GM19043 (cell line): ENCODE measurements around the gene SLC5A4.
"Not testable (repeated sequence)": the region's sequence is repeated elsewhere in the genome, so short reads cannot be mapped to it uniquely, and the experiment has no call there.

ENCODE experiments used
- ATAC-seq: cut with Tn5 transposase; IDR thresholded peaks from one replicate; pipeline ENCODE4 v1.9.1; 2021; ENCODE audit warnings: low read depth; ENCODE audit not compliant: unreplicated experiment

SLC5A4 gene

DNA sequence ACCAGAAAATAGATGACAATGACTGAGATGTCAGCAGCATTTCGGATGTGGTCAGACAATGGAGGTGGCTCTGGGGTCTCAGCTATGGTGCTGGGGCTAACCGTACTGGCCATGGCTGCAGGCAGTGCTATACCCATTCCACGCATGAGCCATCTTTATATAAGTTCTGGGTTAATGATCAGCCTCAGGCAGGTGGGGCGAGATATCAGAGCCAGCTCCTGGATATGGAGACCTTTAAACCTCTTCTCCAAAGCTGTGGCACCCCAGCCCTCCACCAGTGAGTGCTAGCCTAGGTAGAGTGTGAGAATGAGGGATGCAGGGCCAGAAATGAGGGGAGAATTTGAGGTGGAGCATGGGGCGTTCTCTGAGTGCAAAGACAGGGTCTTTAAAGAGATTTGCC, at the start of gene SLC5A4:
SLC5A4 (minus strand) TSS at position 131 of the 400 bp plus-strand sequence; CDS start at position 113, 18 bp downstream.
- no peak for ATAC-seq

DNA sequence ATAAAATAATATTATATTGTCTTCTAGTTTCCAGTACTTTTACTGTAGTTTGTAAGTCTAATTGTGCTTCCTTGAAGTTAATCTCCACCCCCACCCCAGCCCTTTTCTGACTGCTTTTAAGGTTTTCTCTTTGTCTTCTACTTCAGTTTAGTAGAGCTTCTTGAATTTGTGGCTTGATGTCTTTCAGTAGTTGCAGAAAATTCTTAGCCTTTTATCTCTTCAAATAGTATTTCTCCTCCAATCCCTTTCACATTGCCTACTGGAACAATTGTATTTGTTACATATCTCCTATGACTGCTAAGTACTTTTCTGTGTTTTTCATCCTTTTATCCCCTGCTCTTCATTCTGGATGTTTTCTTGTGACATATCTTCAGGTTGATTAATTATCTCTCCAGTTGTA, 38.8 kb upstream of the SLC5A4 start:
- ATAC-seq = not testable (repeated sequence)

DNA sequence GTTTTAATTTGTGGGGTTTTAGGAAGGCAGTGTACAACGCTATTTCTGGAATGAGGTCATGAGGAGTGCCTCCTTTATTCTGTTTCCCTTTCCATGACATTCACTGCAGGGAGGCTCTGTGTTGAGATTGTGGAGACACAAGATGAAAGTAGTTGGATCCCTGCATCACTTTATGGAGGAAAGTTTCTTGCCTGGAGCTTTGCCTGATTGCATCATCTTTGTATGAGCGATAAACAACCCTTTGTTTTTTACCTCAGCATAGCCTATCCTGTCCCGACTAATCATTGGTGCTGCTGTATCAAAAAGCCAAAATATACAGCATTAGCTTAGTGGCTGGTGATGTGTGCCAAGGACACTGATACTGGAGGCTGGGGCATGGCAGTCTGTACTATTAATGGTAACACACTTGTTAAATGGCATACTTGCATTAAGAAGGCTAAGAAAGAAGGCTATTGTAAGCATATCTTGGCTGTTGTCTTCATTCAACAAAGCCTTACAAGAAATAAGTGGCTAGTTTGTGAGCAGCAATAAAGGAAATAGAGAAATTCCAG, 31.2 kb upstream of the SLC5A4 start:
- ATAC-seq = no peak

DNA sequence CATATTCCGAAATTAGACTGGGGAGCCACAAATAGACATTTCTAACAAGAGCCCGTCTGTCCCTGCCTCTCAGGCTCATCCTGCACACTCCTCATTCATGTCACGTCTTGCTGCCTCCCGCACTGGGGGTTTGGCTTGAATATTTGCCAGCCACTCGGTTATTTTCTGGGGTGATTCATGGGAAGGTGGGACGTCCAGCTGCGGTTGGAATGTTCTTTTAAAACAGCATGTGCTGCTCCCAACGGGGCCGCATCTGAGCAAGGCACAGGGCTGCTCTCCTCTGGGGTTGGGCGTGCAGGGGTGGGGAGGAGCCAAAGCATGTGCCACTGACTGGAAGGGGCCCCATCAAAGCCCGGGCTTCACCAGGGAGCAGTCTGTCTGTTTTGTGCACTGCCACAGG, 25.9 kb upstream of the SLC5A4 start:
- ATAC-seq = no peak

DNA sequence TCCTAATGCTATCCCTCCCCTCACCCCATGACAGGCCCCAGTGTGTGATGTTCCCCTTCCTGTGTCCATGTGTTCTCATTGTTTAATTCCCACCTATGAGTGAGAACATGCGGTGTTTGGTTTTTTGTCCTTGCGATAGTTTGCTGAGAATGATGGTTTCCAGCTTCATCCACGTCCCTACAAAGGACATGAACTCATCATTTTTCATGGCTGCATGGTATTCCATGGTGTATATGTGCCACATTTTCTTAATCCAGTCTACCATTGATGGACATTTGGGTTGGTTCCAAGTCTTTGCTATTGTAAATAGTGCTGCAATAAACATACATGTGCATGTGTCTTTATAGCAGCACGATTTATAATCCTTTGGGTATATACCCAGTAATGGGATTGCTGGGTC, 20.2 kb upstream of the SLC5A4 start:
- not testable (repeated sequence) for ATAC-seq

DNA sequence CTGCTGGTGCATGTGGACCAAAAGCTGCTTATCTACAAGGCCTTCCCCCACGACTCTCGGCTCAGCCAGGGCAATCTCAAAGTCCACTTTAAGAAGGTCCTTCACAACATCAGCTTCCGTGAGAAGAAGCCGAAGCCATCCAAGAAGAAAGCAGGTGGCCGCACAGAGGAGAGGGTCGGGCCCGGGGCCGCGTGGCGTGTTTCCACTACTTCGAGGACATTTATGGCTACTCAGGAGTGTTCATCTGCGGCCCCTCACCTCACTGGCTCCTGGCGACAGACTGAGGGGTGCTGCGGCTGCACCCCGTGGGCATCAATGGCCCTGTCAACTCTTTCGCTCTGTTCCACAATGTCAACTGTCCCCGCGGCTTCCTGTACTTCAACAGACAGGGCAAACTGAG, 16.2 kb upstream of the SLC5A4 start:
- ATAC-seq = no peak

DNA sequence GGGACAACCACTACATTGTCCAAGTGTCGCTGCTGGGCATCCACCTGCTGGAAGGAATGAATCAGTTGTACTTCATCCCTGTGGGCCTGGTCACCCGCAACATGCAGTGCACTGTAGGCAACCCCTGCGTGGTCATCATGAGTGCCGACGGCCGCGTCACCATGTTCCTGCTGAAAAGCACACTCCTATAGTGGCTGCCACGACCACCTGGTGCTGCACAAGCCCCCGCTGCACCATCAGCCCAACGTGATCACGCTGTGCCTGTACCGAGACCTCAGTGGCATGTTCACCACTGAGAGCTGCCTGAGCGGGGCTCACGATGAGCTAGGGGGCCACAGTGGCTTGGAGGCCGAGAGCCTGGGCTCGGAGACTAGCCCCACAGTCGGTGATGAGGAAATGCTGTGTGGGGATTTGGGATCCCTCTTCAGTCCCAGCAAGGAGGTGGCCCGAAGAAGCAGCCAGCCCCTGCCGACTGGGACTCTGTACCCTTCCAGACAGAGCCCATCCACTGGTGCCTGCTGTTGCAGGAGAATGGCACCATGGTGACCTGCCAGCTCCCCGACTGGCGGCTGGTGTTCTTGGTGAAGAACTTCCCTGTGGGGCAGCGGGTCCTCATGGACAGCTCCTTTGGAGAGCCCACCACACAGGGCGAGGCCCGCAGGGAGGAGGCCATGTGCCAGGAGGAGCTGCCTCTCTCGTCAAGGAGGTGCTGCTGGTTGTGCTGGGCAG, 15.7 kb upstream of the SLC5A4 start:
- ATAC-seq = no peak

DNA sequence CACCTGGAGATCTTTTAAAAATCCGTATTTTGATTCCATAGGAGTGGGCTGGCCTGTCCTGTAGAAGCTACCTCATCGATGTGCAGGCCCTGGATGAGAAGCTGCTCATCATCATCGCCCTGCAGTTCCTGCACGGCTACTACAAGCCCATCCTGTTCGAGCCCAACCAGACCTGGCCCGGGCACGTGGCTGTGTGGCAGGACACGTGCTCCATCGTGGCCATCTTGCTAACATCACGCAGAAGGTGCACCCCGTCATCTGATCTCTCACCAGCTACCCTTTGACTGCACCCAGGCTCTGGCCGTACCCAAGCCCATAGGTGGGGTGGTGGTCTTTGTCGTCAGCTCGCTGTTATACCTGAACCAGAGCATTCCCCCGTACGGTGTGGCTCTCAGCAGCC, 14.2 kb upstream of the SLC5A4 start:
- no peak for ATAC-seq

DNA sequence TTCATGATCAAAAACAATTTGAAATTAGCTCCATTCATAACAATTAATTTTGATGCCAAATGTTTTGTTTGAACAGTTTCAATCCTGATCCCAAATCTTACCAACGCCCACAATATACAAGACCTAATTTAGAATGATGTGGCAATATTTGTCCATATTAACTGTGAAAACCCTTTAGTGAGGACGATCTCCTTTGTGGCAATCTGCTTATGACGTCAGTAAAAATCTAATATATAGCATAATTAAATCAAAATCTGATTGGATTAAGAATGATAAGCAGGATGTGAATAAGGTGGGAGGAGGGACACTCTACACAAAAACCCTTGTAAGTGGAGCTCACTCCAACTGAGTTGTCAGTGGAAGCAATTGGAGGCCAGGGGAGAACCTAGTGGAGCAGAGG, 11.9 kb upstream of the SLC5A4 start:
- no peak for ATAC-seq

DNA sequence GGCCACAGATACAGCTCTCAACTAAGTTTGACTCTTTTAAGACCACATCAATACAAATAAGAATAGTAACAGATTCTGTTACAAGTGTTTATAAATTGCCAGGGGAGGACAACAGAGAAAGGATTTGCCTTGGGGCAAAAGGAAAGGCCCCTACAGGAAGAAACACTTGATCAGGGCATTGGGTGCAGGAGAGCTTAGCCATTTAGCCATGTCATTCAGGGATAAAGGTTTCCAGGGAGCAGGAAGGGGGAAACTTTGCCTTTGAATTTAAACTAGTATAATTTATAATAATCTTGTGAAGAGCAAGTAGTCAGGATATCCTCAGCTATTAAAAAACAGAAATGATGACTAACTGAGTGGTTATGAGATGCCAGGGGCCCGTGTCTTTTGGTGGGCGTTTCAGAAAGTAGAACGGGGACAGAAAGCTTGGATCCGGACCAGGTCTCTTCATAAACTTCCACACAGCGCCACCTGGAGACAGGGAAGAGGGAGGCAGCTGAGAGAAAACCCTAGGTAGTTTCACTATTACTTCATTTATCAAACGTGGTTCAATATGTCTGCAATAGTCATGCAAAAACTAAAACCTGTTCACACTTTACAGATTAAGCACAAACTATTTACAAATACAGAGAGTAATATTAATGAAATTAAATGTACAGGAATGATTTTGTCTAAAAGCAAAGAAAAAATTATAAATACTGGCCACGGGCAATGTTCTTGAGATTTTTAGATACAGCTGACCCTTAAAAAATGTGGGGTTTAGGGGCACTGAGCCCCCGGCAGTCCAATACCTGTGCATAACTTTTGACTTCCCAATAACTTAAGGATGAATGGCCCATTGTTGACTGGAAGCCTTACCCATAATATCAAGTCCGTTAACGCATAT, 11.0 kb upstream of the SLC5A4 start:
- ATAC-seq = no peak

DNA sequence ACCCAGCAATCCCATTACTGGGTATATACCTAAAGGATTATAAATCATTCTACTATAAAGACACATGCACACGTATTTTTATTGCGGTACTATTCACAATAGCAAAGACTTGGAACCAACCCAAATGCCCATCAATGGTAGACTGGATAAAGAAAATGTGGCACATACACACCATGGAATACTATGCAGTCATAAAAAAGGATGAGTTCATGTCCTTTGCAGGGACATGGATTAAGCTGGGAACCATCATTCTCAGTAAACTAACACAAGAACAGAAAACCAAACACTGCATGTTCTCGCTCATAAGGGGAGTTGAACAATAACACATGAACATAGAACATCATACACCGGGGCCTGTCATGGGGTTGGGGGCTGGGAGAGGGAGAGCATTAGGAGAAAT, 8.5 kb upstream of the SLC5A4 start:
- not testable (repeated sequence) for ATAC-seq

DNA sequence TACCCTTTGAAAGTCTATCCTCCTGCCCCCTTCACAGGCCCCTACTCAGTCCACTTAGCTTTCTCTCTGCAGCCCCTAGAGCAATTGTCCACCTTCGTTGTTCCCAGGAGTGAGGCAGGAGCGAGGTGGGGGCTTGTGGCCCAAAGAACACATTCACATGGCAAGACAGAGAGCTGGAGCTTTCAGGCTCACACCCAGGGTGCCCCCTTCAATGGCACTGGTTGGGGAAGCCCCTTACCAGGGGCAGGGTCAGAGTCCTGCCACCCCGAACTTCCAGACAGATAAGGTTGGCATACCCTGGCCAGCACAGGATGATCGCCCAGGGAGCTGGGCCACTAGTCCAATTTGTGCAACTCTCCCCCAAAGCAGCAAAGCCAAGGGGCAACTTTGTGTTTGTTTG, 6.2 kb upstream of the SLC5A4 start:
- ATAC-seq = no peak

DNA sequence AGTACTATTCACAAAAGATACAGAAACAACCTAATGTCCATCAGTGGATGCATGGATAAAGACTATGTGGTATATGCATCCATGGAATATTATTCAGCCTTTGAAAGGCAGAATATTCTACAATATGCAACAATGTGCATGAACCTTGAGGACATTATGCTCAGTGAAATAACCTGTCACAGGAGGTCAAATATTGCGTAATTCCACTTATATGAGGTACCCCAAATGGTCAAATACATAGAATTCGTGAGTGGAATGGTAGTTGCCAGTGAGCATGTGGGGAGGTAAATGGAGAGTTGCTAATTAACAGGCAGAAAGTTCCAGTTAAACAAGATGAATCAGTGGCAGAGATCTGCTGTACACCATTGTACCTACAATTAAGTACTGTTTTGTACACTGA, 3.6 kb upstream of the SLC5A4 start:
- ATAC-seq = no peak

DNA sequence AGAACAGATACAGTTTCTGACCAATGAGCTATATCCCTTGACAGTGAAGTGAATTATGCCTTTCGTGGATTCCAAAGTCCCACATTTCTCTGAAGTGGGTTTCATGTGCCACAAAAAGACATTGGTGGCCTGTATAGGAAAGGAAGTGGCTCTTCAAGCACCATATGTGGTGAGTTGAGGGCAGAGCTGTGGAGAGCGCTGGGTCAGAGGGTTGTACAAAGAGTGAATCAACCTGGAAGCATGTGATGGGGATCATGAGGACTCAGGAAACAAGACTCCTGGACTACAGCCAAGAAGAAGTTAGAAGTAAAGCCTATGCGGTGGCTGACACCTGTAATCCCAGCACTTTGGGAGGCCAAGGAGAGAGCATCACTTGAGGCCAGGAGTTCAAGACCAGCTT, 579 bp upstream of the SLC5A4 start:
- no peak for ATAC-seq

DNA sequence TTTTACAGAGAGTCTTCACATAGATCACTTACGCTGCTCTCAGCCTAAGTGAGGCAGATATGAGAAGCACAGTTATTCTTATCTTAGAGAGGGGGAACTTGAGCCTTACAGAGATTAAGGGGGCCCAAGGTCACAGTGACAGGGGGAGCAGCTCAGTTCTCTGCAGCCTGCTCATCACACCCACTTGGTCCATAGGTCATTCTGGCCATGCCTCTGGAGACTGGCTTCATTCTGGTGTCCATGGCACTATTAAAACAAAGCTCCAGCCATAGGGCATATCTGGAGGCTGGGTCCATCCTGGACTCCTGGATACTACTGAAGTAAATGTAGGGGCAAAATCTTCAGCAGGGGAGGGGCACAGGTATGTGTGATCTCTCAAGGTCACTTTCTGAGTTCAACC, 5.9 kb downstream of the SLC5A4 start:
- no peak for ATAC-seq

DNA sequence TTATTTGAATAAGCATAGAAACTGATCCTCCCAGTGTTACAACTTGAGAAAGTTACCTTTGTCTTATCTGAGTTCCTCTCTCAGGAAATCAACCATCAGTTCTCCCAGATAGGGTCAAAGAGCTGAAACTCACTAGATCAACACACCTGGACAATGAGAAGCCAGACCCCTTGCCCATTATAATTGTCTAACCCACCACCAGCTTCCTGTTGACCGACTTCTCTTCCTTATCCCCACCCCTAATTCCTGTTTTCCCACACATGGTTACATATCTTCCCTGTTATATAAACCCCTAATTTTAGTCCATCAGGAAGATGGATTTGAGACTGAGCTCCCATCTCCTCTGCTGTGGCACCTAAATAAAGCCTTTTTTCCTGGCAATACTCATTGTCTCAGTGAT, 6.9 kb downstream of the SLC5A4 start:
- ATAC-seq = no peak

DNA sequence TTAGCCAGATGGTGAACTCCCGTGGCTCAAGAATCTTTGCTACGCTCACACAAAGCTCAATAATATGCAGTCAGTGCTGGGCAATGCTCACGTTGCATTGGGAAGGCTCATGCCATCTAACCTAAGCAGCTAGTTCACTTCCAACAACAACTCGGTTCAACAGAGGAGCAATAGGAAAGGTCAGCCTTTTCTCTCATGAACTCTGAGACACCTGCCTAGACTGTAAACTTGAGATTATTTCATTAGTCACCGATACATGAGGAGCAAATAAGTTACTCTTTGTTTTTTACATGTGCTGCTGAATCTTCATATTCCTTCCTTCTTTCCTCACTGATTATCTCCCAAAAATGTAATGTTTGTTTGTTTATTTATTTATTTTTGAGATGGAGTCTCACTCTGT, 9.0 kb downstream of the SLC5A4 start:
- ATAC-seq = no peak

DNA sequence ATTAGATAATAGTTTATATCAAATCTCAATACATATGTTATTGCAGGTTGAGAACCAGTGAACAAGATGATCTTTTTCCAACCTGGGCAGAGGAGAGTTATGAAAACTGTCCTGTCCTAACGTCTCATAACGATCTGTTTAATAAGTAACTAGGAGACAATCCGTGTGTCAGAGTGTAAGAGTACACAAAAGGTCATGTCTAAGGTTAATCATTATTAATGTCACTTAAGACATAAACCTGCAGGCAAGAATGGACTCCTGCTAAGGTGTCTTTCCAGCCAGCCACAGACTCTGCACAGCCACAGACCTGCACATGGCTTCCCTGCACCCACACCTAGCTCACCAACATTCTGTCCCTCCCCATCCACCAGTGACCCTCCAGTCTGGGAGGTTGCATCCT, 10.1 kb downstream of the SLC5A4 start:
- no peak for ATAC-seq

DNA sequence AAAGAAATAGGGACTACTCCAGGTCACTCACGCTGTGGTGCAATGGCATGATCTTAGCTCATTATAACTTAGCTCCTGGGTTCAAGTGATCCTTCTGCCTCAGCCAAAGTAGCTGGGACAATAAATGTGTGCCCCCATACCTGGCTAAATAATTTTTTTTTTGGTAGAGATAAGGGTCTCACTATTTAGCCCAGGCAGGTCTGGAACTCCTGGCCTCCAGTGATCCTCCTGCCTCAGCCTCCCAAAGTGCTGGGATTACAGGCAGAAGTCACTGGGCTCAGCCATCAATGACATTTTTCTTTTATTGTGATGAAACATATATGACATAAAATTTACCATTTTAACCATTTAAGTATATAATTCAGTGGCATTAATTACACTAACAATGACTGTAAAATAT, 10.6 kb downstream of the SLC5A4 start:
- ATAC-seq = no peak

DNA sequence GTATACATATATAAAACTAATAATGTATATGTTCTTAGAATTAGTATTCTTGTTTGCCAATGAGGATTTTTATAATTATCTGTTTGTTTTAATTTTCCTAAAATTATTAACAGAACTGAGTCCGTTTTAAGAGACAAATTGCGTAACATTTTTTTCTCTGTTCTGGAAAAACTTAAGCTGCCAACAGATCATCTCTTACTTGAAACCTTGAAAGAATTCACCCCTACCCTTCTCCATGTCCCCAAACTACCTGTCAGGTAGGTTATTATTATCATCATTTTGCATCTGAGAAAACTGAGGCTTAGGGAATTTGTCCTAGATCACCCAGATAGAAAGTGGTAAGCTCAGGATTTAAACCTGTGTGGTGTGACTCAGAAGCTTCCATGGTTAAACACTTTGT, 14.7 kb downstream of the SLC5A4 start:
- ATAC-seq = no peak

DNA sequence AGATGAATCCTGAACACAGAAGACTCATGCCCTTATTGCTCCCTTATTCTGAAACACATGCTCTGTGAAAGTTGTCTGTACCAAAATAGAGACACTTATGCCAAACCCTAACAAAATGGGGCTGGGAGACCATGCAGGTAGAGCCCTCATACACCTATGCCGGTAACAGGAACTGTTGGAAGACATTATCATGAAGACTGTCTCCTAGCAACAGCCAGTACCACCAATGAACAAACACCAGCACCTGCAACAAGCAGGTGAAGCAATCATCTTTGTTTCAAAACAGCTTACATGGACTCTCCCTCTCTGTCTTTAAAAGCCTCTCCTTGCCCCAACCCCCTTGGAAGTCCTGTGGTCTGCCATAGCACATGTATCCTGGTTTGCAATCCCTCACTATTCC, 17.2 kb downstream of the SLC5A4 start:
- ATAC-seq = no peak

DNA sequence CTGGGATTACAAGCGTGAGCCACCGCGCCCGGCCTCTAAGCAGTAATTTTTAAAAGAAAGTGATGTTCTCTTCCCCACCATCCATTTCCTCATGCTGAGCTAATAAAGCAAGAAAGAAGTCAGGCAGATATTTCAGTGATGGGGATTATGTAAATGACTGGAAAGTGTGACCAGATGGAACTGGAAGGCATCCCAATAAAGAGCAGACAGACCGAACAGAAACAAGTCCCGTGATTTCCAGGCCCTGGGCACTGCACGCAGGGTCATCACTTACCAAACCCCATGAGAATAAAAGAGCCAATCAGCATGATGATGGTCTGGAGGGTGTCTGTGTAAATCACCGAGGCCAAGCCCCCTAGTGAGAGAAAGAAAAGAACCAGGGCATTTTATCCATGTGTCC, 18.2 kb downstream of the SLC5A4 start:
- ATAC-seq = no peak
